Mucosa of rectum (tissue), 2 donors: Measurements from ENCODE around the gene AKT1.

Source experiments
- H3K27ac ChIP-seq, 2 donors: one replicate each; pipeline ENCODE4 v1.7.0; 2013; ENCODE audit warnings: inconsistent platforms in 2 of 2, low read depth in 2 of 2, low read length in 2 of 2
- H3K27me3 ChIP-seq, 2 donors: one replicate each; pipeline ENCODE4 v1.7.0; 2013; ENCODE audit warnings: low read length in 2 of 2; ENCODE audit not compliant: control insufficient read depth in 2 of 2, insufficient read depth in 2 of 2
- H3K36me3 ChIP-seq, 2 donors: one replicate each; pipeline ENCODE4 v1.7.0; 2013; ENCODE audit warnings: low read length in 2 of 2; ENCODE audit not compliant: control insufficient read depth in 2 of 2, insufficient read depth in 2 of 2
- H3K4me1 ChIP-seq, 2 donors: one replicate each; pipeline ENCODE4 v1.7.0; 2013; ENCODE audit warnings: low read length in 2 of 2, mild to moderate bottlenecking in 1 of 2; ENCODE audit not compliant: control insufficient read depth in 2 of 2, insufficient read depth in 2 of 2
- H3K4me3 ChIP-seq, 2 donors: one replicate each; pipeline ENCODE4 v1.7.0; 2013; ENCODE audit warnings: low read length in 2 of 2
- H3K9ac ChIP-seq, 2 donors: one replicate each; pipeline ENCODE4 v1.7.0; 2013; ENCODE audit warnings: low read length in 2 of 2, low read depth in 1 of 2, mild to moderate bottlenecking in 1 of 2
- H3K9me3 ChIP-seq, 2 donors: one replicate each; pipeline ENCODE4 v1.7.0; 2013; ENCODE audit warnings: low read length in 2 of 2; ENCODE audit not compliant: control insufficient read depth in 2 of 2
- donor health status: healthy.
- donor health status: Normal muscosa, but diverticular disease.

Gene AKT1

DNA sequence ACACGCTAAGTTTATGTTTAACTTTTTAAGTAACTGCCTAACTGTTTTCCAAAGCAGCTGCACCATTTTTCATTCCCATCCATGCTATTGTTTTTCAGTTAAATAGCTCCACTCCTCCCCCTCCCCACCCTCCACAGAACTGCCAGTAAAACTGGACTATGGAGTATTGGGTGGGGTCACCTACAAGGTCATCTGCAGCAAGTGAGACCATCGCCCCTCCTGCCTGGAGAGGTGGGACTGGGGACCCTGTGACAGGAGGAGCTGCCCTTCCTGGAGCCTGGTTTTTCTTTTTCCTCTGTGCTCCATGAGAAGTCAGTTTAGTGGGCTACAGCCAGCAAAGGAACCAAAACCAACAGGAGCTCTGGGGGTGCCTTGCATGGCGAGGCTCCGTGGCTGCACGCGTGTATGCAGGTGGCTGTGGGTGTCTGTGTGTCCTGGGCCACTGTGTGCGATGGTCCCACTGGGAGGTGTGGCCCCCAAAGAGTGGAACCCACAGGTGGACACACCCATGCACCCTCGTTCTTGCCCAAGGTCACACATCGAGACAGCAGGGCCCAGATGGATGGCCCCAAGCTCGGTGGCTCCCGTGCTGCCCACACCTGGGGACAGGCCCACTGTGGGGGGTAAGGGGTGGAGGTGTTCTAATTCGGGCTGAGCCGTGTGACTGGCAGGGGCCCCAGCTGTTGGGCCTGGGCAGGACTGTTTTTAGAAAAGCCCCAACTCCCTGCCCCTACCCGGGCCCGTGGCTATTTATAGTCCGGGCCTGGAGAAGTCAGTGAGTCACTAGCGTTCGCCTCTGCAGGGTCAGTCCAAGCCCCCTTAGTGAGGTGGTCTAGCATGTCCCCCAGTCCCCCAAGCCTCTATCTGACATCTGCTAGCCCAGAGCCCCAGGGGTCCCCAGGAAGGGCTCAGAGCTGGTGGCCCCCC, 73.8 kb downstream of the AKT1 start:
- Histone ChIP-seq H3K36me3 (peaks cover 8 to 9% of the 10 kb centered on the region in 2 donors), H3K27ac (no peak overlapping the region), H3K9ac (no peak overlapping the region), H3K27me3 (no peaks in the 10 kb centered on the region), H3K4me3 (no peak overlapping the region), H3K9me3 (no peaks in the 10 kb centered on the region), H3K4me1 (peaks cover 10 to 26% of the 10 kb centered on the region in 2 donors)
